Parathyroid adenoma (tissue), 2 donors: ENCODE data around the gene EGFLAM.

Experiments
- H2AFZ ChIP-seq: fragments of 300-600 bp; sonication (generic); one replicate; pipeline ENCODE4 v1.7.0; 2017; ENCODE audit warnings: antibody characterized with exemption, mild to moderate bottlenecking
- H3K27ac ChIP-seq: fragments of 300-600 bp; sonication (generic); one replicate; pipeline ENCODE4 v1.7.0; 2017
- H3K27me3 ChIP-seq: fragments of 300-600 bp; sonication (generic); one replicate; pipeline ENCODE4 v1.7.0; 2017; ENCODE audit warnings: low read length; ENCODE audit not compliant: control insufficient read depth, insufficient read depth
- H3K36me3 ChIP-seq: fragments of 300-600 bp; sonication (generic); one replicate; pipeline ENCODE4 v1.7.0; 2017; ENCODE audit warnings: low read length; ENCODE audit not compliant: control insufficient read depth, insufficient read depth
- H3K4me1 ChIP-seq: fragments of 300-600 bp; sonication (generic); one replicate; pipeline ENCODE4 v1.7.0; 2017; ENCODE audit warnings: control low read depth
- H3K4me2 ChIP-seq: fragments of 300-600 bp; sonication (generic); one replicate; pipeline ENCODE4 v1.7.0; 2017; ENCODE audit warnings: low read length
- H3K4me3 ChIP-seq: fragments of 300-600 bp; sonication (generic); one replicate; pipeline ENCODE4 v1.7.0; 2017; ENCODE audit warnings: low read depth, low read length
- H3K79me2 ChIP-seq: fragments of 300-600 bp; sonication (generic); one replicate; pipeline ENCODE4 v1.7.0; 2017; ENCODE audit warnings: control low read depth
- H3K9ac ChIP-seq: fragments of 300-600 bp; sonication (generic); one replicate; pipeline ENCODE4 v1.7.0; 2017; ENCODE audit warnings: mild to moderate bottlenecking
- H3K9me3 ChIP-seq: fragments of 300-600 bp; sonication (generic); one replicate; pipeline ENCODE4 v1.7.0; 2017; ENCODE audit warnings: low read length; ENCODE audit not compliant: control insufficient read depth
- TF ChIP-seq, protein P1 (sequence below): fragments of 300-600 bp; sonication (generic); IDR thresholded peaks from one replicate; pipeline ENCODE4 v1.7.0; 2017; ENCODE audit warnings: antibody characterized with exemption, mild to moderate bottlenecking
- donor health status: primary hyperparathyroidism.

The EGFLAM gene

DNA sequence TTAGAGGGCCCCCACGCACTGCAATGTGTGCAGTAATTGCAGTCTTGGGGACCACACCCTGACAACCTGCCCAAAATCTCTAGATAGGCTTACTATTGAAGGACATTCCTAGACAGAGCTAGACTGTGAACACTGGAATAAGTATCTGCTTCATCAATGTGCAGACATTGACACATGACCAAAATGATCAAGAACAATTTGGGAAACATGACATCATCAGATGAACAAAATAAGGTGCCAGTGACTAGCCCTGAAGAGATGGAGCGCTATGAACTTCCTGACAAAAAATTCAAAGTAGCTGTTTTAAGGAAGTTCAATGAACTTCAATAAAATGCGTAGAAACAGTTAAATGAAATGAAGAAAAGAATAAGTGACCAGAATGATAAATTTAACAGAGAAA, 15.3 kb downstream of the EGFLAM start:
- no peaks in the 10 kb centered on the region for H3K9me3 ChIP-seq

GRCh38 chr5:38274370-38274769, 16.0 kb downstream of the EGFLAM start:
- H3K9me3 ChIP-seq = no peaks in the 10 kb centered on the region
- no peaks in the 10 kb centered on the region for H3K79me2 ChIP-seq
- TF ChIP-seq, protein P1, sequence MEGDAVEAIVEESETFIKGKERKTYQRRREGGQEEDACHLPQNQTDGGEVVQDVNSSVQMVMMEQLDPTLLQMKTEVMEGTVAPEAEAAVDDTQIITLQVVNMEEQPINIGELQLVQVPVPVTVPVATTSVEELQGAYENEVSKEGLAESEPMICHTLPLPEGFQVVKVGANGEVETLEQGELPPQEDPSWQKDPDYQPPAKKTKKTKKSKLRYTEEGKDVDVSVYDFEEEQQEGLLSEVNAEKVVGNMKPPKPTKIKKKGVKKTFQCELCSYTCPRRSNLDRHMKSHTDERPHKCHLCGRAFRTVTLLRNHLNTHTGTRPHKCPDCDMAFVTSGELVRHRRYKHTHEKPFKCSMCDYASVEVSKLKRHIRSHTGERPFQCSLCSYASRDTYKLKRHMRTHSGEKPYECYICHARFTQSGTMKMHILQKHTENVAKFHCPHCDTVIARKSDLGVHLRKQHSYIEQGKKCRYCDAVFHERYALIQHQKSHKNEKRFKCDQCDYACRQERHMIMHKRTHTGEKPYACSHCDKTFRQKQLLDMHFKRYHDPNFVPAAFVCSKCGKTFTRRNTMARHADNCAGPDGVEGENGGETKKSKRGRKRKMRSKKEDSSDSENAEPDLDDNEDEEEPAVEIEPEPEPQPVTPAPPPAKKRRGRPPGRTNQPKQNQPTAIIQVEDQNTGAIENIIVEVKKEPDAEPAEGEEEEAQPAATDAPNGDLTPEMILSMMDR = no peak

More for the DNA sequence above, 15.3 kb downstream of the EGFLAM start:
- Histone ChIP-seq H3K4me1 (no peaks in the 10 kb centered on the region), H3K79me2 (no peaks in the 10 kb centered on the region), H3K27ac (no peak overlapping the region), H3K36me3 (no peaks in the 10 kb centered on the region), H3K27me3 (no peaks in the 10 kb centered on the region), H3K9ac (no peak overlapping the region), H3K4me2 (no peak overlapping the region), H3K4me3 (no peak overlapping the region), H2AFZ (no peak overlapping the region)
- TF ChIP-seq, protein P1 = no peak

DNA sequence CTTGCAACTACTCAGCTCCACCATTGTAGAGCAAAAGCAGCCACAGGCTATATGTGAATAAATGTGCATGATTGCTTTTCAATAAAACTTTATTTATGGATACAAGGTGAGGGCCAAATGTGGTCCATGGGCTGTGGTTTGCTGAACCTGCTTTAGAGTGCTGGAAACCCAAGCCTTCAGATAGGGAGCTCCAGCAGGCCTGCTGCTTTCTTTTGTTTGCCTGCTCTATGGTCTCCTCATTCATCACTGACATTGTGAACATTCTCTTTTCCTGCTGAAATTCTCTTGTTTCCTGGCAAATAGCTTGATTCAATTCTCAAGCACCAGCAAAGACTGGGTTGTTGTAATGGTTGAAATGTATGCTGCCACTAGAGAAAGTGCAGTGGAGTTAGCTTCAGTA, 26.0 kb downstream of the EGFLAM start:
- Histone ChIP-seq H3K4me1 (no peaks in the 10 kb centered on the region), H2AFZ (no peak overlapping the region), H3K9ac (no peak overlapping the region), H3K4me3 (no peak overlapping the region), H3K4me2 (no peak overlapping the region), H3K27me3 (no peaks in the 10 kb centered on the region), H3K27ac (no peak overlapping the region), H3K9me3 (no peaks in the 10 kb centered on the region), H3K79me2 (no peaks in the 10 kb centered on the region), H3K36me3 (no peaks in the 10 kb centered on the region)
- TF ChIP-seq, protein P1 = no peak

More at GRCh38 chr5:38274370-38274769, 16.0 kb downstream of the EGFLAM start:
- no peak overlapping the region for H3K4me2 ChIP-seq
- no peaks in the 10 kb centered on the region for H3K36me3 ChIP-seq
- H3K27me3 ChIP-seq = no peaks in the 10 kb centered on the region
- no peak overlapping the region for H3K4me3 ChIP-seq
- no peaks in the 10 kb centered on the region for H3K4me1 ChIP-seq
- H2AFZ ChIP-seq = no peak overlapping the region
- no peak overlapping the region for H3K27ac ChIP-seq
- no peak overlapping the region for H3K9ac ChIP-seq

- TF ChIP-seq, protein P1 = no peak
- Histone ChIP-seq H3K4me3 (no peak overlapping the region), H2AFZ (no peak overlapping the region), H3K4me1 (no peaks in the 10 kb centered on the region), H3K27me3 (no peaks in the 10 kb centered on the region), H3K27ac (no peak overlapping the region), H3K36me3 (no peaks in the 10 kb centered on the region), H3K9me3 (no peaks in the 10 kb centered on the region), H3K4me2 (no peak overlapping the region), H3K79me2 (no peaks in the 10 kb centered on the region), H3K9ac (no peak overlapping the region)
These were observed 26.9 kb downstream of the EGFLAM start for GRCh38 chr5:38285226-38285625.

DNA sequence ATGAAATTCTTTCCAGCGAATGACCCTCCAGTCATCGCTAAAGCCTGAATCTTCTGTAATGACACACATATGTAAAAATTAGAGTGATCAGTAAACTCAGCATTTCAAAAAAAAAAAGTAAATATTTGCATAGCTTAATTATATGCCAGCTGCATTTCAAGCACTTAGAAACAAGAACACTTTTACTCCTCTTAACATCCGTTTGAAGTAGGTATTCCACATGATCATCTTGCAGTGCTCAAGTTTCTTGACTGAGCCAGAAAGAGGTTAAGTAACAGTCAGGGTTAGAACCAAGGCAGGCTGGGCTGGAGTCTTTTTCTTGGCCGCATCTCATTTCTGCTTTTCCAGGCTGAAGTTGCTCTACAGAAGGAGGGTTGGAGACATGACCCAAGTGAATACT, 27.6 kb downstream of the EGFLAM start:
- no peak overlapping the region for H3K9ac ChIP-seq
- no peaks in the 10 kb centered on the region for H3K27me3 ChIP-seq
- TF ChIP-seq, protein P1 = no peak
- no peaks in the 10 kb centered on the region for H3K9me3 ChIP-seq
- no peak overlapping the region for H3K27ac ChIP-seq
- no peak overlapping the region for H3K4me3 ChIP-seq
- no peak overlapping the region for H2AFZ ChIP-seq
- no peaks in the 10 kb centered on the region for H3K36me3 ChIP-seq
- H3K4me2 ChIP-seq = no peak overlapping the region
- H3K4me1 ChIP-seq = no peaks in the 10 kb centered on the region
- no peaks in the 10 kb centered on the region for H3K79me2 ChIP-seq
